ENCODE data around the gene MRC1.

Gene MRC1

GRCh38 chr10:17785276-17785930, 23.7 kb upstream of the MRC1 start:
- H3K27ac ChIP-seq (replicated peaks) = no peak overlapping the region
- H3K27me3 ChIP-seq (ENCODE audit: insufficient read depth, poor library complexity, severe bottlenecking) = no peaks in the 10 kb centered on the region
- H3K4me3 ChIP-seq (replicated peaks; ENCODE audit: insufficient read depth, low read length) = no peak overlapping the region
- DNase-seq (ENCODE audit: low read depth in 1 of 2, low spot score in 1 of 2) = peak in 1 of 2 experiments; percentile 1
- TF ChIP-seq REST (IDR thresholded peaks at IDR 0.05; ENCODE audit: insufficient replicate concordance, low read depth) = no peak
- no peak for TF ChIP-seq GABPA (IDR thresholded peaks at IDR 0.05; ENCODE audit: low read depth)
- TF ChIP-seq SPI1 (IDR thresholded peaks at IDR 0.05; ENCODE audit: borderline replicate concordance, low read depth) = no peak
- no peak for TF ChIP-seq POLR2AphosphoS5 (IDR thresholded peaks at IDR 0.05; ENCODE audit: low read depth)
- no peak for TF ChIP-seq CTCF (IDR thresholded peaks at IDR 0.05; ENCODE audit: insufficient read depth, low read length)

- TF ChIP-seq SPI1 (IDR thresholded peaks at IDR 0.05; ENCODE audit: borderline replicate concordance, low read depth) = no peak
- TF ChIP-seq CTCF (IDR thresholded peaks at IDR 0.05; ENCODE audit: insufficient read depth, low read length) = no peak
- no peak for TF ChIP-seq GABPA (IDR thresholded peaks at IDR 0.05; ENCODE audit: low read depth)
- no peak for TF ChIP-seq REST (IDR thresholded peaks at IDR 0.05; ENCODE audit: insufficient replicate concordance, low read depth)
- TF ChIP-seq POLR2AphosphoS5 (IDR thresholded peaks at IDR 0.05; ENCODE audit: low read depth) = no peak
- H3K27ac ChIP-seq (replicated peaks) = no peak overlapping the region
- H3K4me3 ChIP-seq (replicated peaks; ENCODE audit: insufficient read depth, low read length) = no peak overlapping the region
- no peak for DNase-seq (ENCODE audit: low read depth in 1 of 2, low spot score in 1 of 2)
- no peaks in the 10 kb centered on the region for H3K27me3 ChIP-seq (ENCODE audit: insufficient read depth, poor library complexity, severe bottlenecking)
These were observed 21.8 kb upstream of the MRC1 start for GRCh38 chr10:17787087-17787961.

GRCh38 chr10:17788646-17789045, 20.5 kb upstream of the MRC1 start:
- H3K27ac ChIP-seq (replicated peaks) = no peak overlapping the region
- DNase-seq (ENCODE audit: low read depth in 1 of 2, low spot score in 1 of 2) = no peak
- no peak for TF ChIP-seq POLR2AphosphoS5 (IDR thresholded peaks at IDR 0.05; ENCODE audit: low read depth)
- TF ChIP-seq CTCF (IDR thresholded peaks at IDR 0.05; ENCODE audit: insufficient read depth, low read length) = no peak
- TF ChIP-seq SPI1 (IDR thresholded peaks at IDR 0.05; ENCODE audit: borderline replicate concordance, low read depth) = no peak
- TF ChIP-seq GABPA (IDR thresholded peaks at IDR 0.05; ENCODE audit: low read depth) = no peak
- no peak for TF ChIP-seq REST (IDR thresholded peaks at IDR 0.05; ENCODE audit: insufficient replicate concordance, low read depth)

More at GRCh38 chr10:17788646-17789045, 20.5 kb upstream of the MRC1 start:
- H3K27me3 ChIP-seq (ENCODE audit: insufficient read depth, poor library complexity, severe bottlenecking) = no peaks in the 10 kb centered on the region
- no peak overlapping the region for H3K4me3 ChIP-seq (replicated peaks; ENCODE audit: insufficient read depth, low read length)
